Esophagus mucosa (tissue), 1 donor: ENCODE measurements around the gene ZNF85. TPM values are rescaled to one million over a fixed set of nuclear protein-coding genes. Genes with fewer than 3 reads are reported as not detected.
A peak's percentile ranks its signal among the peaks of the same experiment; 100 is the strongest.
"Not testable (repeated sequence)": the region's sequence is repeated elsewhere in the genome, so short reads cannot be mapped to it uniquely, and the experiment has no call there.

ENCODE experiments used
- ATAC-seq: fragments of 200-7000 bp; cut with Tn5 transposase; one replicate; pipeline ENCODE4 v1.9.1; 2020
- total RNA-seq: library from RNA; stranded (reverse); gene quantifications from one replicate; pipeline ENCODE4 v1.2.4, GENCODE V29; 2023
- donor health status: DM: yes; HTN: yes; CAD: no.

The ZNF85 gene
- 2.7 TPM for total RNA-seq

DNA sequence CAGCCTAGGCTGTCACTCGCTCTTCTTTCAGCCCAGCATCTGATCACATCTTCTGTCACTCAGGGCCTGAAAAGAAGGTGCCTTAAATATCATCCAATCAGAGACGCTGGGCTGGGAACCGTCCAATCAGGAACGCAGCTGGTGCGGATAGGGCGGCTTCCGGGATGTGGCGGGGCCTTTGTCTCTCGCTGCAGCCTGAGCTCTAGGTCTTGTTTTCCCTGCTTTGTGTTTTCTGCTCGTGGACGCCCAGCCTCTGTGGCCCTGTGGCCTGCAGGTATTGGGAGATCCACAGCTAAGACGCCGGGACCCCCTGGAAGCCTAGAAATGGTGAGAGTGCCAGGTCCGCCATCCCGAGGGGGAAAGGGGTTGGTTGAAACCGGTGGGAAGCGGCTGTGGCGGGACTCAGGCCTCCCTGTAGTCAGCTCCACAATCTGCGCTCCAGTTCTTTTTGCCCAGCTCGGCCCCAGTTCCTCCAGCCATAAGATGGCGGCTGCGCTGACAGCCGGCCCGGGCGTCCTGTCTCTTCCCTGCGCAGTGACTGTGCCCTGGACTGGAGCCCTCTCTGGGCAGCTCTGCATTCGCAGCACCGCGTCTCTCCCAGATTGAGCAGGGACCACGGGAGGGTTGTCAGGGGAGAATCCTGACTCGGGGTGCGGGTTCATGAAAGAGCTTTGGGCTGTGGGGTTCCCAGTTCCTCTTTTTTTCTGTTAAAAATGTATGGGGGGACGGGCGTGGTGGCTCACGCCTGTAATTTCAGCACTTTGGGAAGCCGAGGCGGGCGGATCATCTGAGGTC is at the start of gene ZNF85:
Gene ZNF85 (plus strand): TSS at position 175 of the 795 bp plus-strand sequence. CDS start 150 bp downstream, at position 325.
- peak; percentile 99 for ATAC-seq

DNA sequence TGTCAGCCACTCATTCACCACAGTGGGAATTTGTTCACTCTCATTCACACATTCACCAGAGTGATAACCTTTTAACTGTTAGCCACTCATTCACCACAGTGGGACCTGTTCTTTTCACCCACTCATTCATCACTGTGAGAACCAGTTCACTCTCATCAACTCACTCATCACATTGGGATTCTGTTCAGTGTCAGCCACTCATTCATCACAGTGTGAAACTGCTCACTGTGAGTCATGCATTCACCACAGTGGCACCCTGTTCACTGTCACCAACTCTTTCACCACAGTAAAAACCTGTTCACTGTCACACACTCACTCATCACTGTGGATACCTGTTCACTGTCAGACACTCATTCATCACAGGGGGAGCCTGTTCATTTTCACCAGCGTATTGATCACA is 43.5 kb upstream of the ZNF85 start:
- no peak for ATAC-seq

DNA sequence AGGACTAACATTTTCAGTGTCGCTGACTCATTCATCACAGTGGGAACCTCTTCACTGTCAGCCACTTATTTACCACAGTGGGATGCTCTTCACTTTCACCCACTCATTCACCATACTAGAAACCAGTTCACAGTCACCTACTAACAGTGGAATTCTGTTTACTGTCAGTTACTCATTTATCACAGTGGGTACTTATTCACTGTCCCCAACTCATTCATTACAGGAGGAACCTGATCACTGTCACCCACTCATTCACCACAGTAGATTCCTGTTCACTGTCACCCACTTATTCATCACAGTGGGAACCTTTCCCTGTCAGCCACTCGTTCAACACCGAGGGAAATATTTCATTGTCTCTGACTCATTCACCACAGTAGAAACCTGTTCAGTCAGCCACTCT is 10.1 kb upstream of the ZNF85 start:
- ATAC-seq, result no peak

DNA sequence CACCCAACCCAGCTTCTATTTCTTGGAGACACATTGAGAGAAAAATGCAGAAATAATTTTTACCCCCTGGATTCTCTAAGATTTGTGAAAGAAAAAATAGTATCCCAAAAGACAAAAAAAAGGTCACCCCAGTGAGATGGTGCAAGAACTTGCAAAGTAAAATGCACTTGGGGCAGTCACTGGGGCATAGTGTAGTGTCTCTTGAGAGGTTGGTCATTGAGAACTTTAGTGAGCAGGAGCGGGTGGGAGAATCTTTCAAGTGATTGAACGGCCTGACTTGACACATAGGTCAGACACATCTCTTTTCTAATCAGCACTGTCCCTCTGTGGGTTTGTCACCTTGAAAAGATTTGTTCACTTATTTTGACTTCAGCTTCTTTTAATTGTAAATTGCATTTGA is 2.4 kb downstream of the ZNF85 start:
- ATAC-seq, result no peak

DNA sequence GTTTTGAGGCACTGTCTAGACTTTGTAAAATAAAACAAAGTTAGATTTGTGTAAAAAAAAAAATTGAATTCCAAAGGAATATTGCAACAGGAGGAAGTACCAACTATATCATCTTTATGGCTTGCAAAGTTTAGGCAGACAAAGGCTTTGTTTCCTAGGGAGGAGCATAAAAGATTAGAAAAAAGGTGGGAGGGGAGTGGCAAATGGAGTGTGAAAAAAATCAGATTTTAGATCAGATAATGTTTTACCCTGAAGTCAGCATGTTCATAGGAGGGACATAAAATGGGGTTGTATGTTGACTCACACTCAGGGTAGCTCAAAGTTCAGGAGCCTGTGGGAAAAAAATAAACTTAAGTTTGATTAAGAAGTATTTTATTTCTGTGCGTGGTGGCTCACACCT is 3.7 kb downstream of the ZNF85 start:
- ATAC-seq, result no peak

DNA sequence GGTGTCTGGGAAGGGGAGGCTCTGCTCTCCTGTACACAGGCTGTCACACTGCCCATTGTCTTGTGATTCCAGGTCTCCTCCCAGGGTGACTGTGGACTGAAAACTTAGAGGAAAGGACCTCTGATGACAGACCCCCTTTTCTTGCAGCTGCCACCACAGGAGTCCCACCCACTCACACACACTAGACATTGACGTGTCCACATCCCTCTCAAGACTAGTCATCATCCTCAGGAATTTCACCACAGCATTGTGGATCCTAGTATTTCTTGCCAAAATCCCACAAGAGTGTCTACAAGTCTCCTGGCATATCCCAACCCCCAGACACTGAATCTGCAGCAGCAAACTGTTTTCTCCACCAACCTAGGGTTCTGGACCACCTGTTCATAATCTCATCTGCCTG is 5.3 kb downstream of the ZNF85 start:
- ATAC-seq, result no peak

DNA sequence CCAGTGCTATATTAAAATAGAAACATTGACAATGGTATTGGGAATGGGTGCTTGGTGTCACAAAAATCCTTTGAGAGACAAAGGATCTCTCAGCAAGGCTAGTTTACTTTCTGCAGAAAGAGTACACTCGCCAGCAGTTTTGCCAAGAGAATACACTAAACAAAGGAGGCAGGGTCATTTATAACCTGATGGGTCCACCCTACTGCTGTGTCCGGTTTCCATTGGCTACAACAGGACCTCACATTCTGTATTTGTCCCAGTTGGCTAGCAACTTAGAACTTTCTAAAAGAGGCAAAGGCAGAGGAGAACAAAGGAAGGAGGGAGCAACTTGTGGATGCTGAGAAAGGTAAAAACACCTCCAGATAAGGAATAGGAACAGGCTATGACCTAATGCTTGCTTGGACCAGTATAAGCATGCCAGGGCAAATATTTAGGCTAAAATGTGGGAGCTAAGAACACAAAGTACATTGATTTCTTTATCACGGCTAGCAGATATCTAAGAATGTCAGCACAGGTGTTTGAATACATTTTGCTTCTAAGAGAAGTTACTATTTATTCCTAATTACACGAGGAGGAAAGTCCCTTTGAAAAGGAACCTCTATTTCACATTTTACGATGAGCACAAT is 13.4 kb downstream of the ZNF85 start:
- not testable (repeated sequence) for ATAC-seq

DNA sequence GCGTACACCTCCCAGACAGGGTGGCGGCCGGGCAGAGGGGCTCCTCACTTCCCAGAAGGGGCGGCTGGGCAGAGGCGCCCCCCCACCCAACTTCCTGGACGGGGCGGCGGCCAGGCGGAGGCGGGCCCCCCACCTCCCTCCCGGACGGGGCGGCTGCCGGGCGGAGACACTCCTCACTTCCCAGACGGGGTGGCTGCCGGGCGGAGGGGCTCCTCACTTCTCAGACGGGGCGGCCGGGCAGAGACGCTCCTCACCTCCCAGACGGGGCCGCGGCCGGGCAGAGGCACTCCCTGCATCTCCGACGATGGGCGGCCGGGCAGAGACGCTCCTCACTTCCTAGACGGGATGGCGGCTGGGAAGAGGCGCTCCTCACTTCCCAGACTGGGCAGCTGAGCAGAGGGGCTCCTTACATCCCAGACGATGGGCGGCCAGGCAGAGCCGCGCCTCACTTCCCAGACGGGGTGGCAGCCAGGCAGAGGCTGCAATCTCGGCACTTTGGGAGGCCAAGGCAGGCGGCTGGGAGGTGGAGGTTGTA is 29.6 kb downstream of the ZNF85 start:
- ATAC-seq, result not testable (repeated sequence)

DNA sequence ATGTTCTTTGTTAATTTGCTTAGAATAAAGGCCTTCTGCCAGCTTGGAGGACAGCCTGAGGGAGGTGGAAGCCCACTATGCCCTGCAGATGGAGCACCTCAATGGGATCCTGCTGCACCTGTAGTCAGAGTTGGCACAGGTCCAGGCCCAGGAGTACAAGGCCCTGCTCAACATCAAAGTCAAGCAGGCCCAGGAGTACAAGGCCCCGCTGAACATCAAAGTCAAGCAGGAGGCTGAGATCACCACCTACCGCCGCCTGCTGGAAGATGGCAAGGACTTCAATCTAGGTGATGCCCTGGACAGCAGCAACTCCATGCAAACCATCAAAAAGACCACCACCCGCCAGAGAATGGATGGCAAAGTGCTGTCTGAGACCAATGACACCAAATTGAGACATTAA is 41.7 kb downstream of the ZNF85 start:
- ATAC-seq, result no peak

DNA sequence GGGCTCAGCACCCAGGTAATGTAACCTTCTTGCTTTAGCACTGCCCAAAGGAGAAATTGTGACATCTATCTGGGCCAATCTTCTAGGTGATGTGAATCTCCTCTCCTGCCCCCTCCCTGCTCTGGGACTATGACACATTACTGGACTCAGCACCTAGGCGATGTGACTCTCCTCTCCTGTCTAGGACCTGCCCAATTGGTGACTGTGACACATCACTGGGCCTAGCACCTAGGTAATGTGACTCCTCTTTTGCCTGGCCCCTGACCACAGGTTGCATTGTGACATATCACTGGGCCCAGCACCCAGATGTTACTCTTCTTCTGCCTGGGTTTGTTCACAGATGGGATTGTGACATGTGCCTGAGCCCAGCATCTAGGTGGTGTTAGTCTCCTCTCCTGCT is 45.0 kb downstream of the ZNF85 start:
- ATAC-seq, result peak; percentile 46

DNA sequence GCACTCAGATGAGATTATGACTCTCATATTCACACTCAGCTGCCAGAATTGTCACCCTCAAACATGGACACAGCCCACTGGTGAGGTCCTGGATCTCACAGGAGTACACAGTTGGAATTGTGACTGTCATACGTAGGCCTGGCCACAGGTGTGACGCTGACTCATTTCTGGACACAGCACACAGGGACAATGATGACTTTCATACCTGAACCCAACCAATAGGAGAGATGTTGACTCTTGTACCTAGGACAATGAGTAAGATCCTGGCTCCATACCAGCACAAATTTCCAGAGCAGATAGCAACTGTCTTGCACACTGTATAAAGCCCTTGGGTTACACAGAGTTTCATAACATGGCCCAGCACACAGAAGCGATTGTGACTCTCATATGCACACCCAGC is 46.4 kb downstream of the ZNF85 start:
- peak; percentile 69 for ATAC-seq

DNA sequence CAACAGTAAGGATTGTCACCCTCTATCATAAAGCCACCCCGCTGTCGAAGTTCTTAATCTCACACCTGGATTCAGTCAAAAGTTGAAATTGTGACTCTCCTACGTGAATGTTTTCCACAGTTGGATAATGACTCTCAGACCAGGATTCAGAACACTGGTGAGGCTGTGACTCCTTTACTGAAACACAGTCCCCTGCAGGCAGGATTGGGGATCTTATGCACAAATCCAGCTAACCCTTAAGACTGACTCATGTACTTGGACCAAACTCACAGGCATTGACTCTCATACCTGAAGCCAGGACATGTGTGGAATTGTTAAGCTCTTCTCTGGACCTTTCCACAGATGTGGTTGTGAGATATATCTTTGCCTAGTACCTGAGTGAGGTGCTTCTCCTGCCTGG is 46.8 kb downstream of the ZNF85 start:
- no peak for ATAC-seq

DNA sequence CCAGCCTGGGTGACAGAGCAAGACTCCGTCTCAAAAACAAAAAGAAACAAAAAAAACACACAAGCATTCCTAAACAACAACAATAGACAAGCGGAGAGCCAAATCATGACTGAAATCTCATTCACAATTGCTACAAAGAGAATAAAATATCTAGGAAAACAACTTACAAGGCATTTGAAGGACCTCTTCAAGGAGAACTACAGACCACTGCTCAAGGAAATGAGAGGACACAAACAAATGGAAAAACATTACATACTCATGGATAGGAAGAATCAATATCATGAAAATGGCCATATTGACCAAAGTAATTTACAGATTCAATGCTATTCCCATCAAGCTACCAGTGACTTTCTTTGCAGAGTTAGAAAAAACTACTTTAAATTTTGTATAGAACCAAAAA is 69.7 kb downstream of the ZNF85 start:
- ATAC-seq, result not testable (repeated sequence)

DNA sequence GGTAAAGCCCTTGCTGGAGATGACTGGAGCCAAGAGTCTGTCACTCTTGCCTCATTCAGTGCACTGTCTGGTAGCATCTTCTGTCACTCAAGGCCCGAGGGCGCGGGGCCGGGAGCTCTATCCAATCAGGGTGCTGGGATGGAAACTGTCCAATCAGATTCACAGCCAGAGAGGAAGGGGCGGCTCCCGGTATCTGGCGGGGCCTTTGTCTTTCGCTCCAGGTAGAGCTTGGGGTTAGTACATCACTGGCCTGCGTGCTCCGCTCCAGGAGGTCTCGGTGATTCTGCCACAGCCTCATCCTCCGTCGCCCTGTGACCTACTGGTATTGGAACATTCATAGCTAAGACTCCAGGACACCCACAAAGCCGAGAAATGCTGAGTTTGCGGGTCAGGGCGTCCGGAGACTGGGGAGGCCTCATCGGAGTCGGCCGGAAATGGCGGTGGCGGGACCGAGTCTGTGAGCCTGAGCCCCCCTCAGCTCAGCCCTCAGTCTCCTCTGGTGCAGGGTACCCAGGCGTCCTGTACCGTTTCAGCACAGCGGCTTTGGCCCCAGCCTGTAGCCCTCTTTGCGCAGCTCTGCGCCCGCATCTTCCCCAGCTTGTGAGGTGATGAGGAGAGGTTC is 76.8 kb downstream of the ZNF85 start:
- ATAC-seq, result peak; percentile 100

Other genes with a start within 250 kb of the ZNF85 start
- gene ZNF66, start 146.9 kb upstream of the ZNF85 start, total RNA-seq, result 2.4 TPM
- 9.9 TPM for gene ZNF430, start 97.4 kb downstream of the ZNF85 start, total RNA-seq
- 9.5 TPM for gene ZNF714, start 159.0 kb downstream of the ZNF85 start, total RNA-seq
- gene ZNF431, start 218.8 kb downstream of the ZNF85 start, total RNA-seq, result 21.2 TPM